Choroid plexus epithelial cell (primary cell): ENCODE results near the gene KCTD14.

Experiments
- DNase-seq: peaks from one replicate; pipeline ENCODE4 v3.0.0-alpha.2; 2010; ENCODE audit warnings: low read depth
- H3K4me3 ChIP-seq: 2 replicates; pipeline ENCODE4 v1.5.1; 2011; ENCODE audit warnings: low read depth, mild to moderate bottlenecking, control low read depth, low read length, moderate library complexity
- CTCF ChIP-seq: conservative IDR thresholded peaks from 2 replicates; pipeline ENCODE4 v1.5.1; 2011; ENCODE audit warnings: low read depth, mild to moderate bottlenecking, control low read depth, inconsistent platforms, low read length, moderate library complexity

KCTD14 gene

GRCh38 chr11:78010304-78010703 is 12.8 kb downstream of the KCTD14 start:
- H3K4me3 ChIP-seq = no peak overlapping the region
- no peak for DNase-seq
- TF ChIP-seq CTCF = no peak

- H3K4me3 ChIP-seq = no peak overlapping the region
- TF ChIP-seq CTCF = no peak
- DNase-seq = no peak
Measured at GRCh38 chr11:78009062-78009461, 14.0 kb downstream of the KCTD14 start.

GRCh38 chr11:78000193-78000592 is 22.9 kb downstream of the KCTD14 start:
- peak; percentile 89 for DNase-seq
- no peak overlapping the region for H3K4me3 ChIP-seq
- peak; percentile 81 for TF ChIP-seq CTCF

- no peak for TF ChIP-seq CTCF
Measured at GRCh38 chr11:77999446-78000030, 23.5 kb downstream of the KCTD14 start.

GRCh38 chr11:77994434-77995362 is 28.4 kb downstream of the KCTD14 start, which contains the start of gene INTS4:
Gene INTS4, minus strand, starts transcription at chr11:77994668. Its CDS starts 25 bp downstream, at chr11:77994643.
- H3K4me3 ChIP-seq = peak within 1 kb of the TSS; percentile 72
- TF ChIP-seq CTCF = no peak
- DNase-seq = peak; percentile 100

More at GRCh38 chr11:77999446-78000030, 23.5 kb downstream of the KCTD14 start:
- no peak for DNase-seq
- H3K4me3 ChIP-seq = no peak overlapping the region

GRCh38 chr11:77993902-77994301 is 29.2 kb downstream of the KCTD14 start:
- DNase-seq = no peak
- no peak for TF ChIP-seq CTCF
- peak overlapping the region; percentile 72 for H3K4me3 ChIP-seq
